GM12878 (cell line): Measurements from ENCODE around the gene FUT6.

Experiments used
- EZH2 ChIP-seq: IDR thresholded peaks from 2 replicates; pipeline ENCODE4 v1.6.1; 2012; ENCODE audit warnings: low read depth, mild to moderate bottlenecking, control low read depth, inconsistent platforms, low read length, borderline replicate concordance; ENCODE audit not compliant: control insufficient read depth
- POLR2AphosphoS5 ChIP-seq: IDR thresholded peaks from 2 replicates; pipeline ENCODE4 v1.6.1; 2011; ENCODE audit warnings: mild to moderate bottlenecking, low read length, inconsistent platforms

DNA sequence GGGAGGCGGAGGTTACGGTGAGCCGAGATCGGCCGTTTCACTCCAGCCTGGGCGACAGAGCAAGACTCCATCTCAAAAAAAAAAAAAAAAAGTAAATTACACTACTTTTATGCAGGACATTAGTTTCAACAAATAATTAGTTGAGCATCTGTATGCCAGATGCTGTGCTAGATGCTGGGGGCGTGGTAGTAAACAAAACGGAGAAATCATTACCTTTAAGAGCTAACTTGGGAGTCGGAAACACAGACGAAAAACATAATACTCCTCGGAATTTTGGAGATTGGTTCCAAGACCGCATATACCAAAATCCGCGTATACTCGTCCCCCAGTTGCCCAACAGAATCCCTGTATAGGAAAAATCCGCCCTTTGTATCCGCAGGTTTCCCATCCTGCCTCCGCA is 47.3 kb downstream of the FUT6 start:
- TF ChIP-seq EZH2 (no peak), POLR2AphosphoS5 (no peak)
